Suprapubic skin (tissue), 4 donors: ENCODE results near the gene OSBP2. TPM values are rescaled to one million over a fixed set of nuclear protein-coding genes. Genes with fewer than 3 reads are reported as not detected.
"Not testable (repeated sequence)": the region's sequence is repeated elsewhere in the genome, so short reads cannot be mapped to it uniquely, and the experiment has no call there.

Experiments
- DNase-seq, 2 donors: peaks; one replicate each; pipeline ENCODE4 v3.0.0-alpha.2; 2019; ENCODE audit warnings: low spot score in 2 of 2
- H3K27ac ChIP-seq: fragments of 200-600 bp; sonication (generic); one replicate; pipeline ENCODE4 v1.5.1; 2019
- H3K27me3 ChIP-seq: fragments of 200-600 bp; sonication (generic); one replicate; pipeline ENCODE4 v1.5.1; 2019
- H3K36me3 ChIP-seq: fragments of 200-600 bp; sonication (generic); one replicate; pipeline ENCODE4 v1.5.1; 2019
- H3K4me1 ChIP-seq: fragments of 200-600 bp; sonication (generic); one replicate; pipeline ENCODE4 v1.5.1; 2019
- H3K4me3 ChIP-seq: fragments of 200-600 bp; sonication (generic); one replicate; pipeline ENCODE4 v1.5.1; 2019; ENCODE audit warnings: mild to moderate bottlenecking
- H3K9me3 ChIP-seq: fragments of 200-600 bp; sonication (generic); one replicate; pipeline ENCODE4 v1.5.1; 2019
- CTCF ChIP-seq, 2 donors: fragments of 200-600 bp in 1 of 2; fragments of 450-650 bp in 1 of 2; sonication (generic) in 1 of 2; IDR thresholded peaks; one replicate each; pipeline ENCODE4 v1.5.1; 2016 to 2019; ENCODE audit warnings: antibody characterized with exemption in 2 of 2, mild to moderate bottlenecking in 1 of 2, moderate library complexity in 1 of 2
- EP300 ChIP-seq: sonication (generic); formaldehyde crosslinking; IDR thresholded peaks from one replicate; pipeline ENCODE4 v1.6.1; 2017; ENCODE audit warnings: antibody characterized with exemption
- POLR2A ChIP-seq, 2 donors: fragments of 450-650 bp; IDR thresholded peaks; one replicate each; pipeline ENCODE4 v1.6.1; 2017; ENCODE audit warnings: antibody characterized with exemption in 2 of 2, mild to moderate bottlenecking in 2 of 2, moderate library complexity in 2 of 2
- POLR2AphosphoS5 ChIP-seq, 3 donors: sonication (generic); formaldehyde crosslinking; IDR thresholded peaks; one replicate each; pipeline ENCODE4 v1.6.1; 2017; ENCODE audit warnings: antibody characterized with exemption in 3 of 3
- WGBS: methylation state at CpG from one replicate; pipeline ENCODE4 v1.1.5; 2018; 5-methylcytosine and 5-hydroxymethylcytosine counted together
- total RNA-seq, 4 donors: library from RNA; depleted of rRNA; stranded (reverse); fragments of >200 nt; gene quantifications; one replicate each; pipeline ENCODE4 v1.1.0, GENCODE V29; 2016

Gene OSBP2
- total RNA-seq, 4 donors from 2014 or later: 3.9 to 11.3 (median 6.4) TPM

DNA sequence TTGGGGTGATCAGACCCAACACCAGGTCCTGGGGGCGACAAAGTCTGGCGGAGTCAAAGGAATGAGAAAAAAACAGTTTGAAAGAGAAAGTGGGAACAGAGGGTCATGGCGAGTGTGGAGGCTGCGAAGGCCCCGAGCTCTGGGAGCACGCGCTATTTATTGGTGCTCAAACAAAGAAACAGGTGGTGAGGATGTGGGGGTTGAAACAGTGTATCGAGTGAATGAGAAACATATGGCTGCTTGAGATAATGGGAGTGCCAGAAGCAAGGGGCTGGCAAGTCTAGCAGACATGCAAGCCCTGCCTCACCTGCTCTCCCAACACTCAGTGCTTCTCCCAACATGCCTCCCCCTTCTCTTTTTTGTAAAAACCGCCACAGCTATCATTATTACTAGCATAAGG, 19.2 kb upstream of the OSBP2 start:
- Histone ChIP-seq H3K27me3 (no peaks in the 10 kb centered on the region), H3K4me3 (no peak overlapping the region), H3K36me3 (no peaks in the 10 kb centered on the region), H3K27ac (no peak overlapping the region), H3K4me1 (no peaks in the 10 kb centered on the region), H3K9me3 (no peaks in the 10 kb centered on the region)
- WGBS: 77% methylated on average over 9 of the region's 9 CpGs
- TF ChIP-seq POLR2A (IDR thresholded peaks at IDR 0.05) (no peak), CTCF (IDR thresholded peaks at IDR 0.05) (no peak), POLR2AphosphoS5 (IDR thresholded peaks at IDR 0.05) (no peak), EP300 (no peak)
- DNase-seq: no peak

- not testable (repeated sequence) for DNase-seq, H3K27me3 ChIP-seq
- WGBS: 64% methylated on average over 3 of the region's 3 CpGs
These were observed 18.1 kb upstream of the OSBP2 start for GRCh38 chr22:30676565-30676964.

DNA sequence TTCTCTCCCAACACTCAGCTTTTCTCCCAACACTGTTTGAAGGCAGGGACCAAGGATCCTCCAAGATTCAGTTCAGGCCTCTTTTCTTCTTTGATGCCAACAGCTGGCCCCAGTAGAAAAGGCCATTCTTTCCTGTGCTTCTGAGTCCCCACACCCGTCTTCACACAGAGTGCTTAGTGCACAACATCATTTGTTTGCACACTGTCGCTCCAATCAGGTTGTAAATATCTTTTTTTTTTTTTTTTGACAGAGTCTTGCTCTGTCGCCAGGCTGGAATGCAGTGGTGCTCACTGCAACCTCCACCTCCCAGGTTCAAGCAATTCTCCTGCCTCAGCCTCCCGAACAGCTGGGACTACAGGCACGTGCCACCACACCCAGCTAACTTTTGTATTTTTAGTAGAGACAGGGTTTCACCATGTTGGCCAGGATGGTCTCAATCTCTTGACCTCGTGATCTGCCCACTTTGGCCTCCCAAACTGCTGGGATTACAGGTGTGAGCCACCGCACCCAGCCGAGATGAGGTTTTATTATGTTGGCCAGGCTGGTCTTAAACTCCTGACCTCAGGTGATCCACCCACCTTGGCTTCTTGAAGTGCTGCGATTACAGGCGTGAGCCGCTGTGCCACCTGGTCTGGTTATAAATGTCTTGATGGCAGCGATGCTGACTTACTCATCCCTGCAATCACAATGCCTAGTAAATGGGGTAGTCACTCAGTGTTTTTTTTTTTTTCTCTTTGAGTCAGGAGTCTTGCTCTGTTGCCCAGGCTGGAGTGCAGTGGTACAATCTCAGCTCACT, 14.6 kb upstream of the OSBP2 start:
- H3K27ac ChIP-seq, H3K4me3 ChIP-seq, H3K27me3 ChIP-seq, H3K9me3 ChIP-seq, H3K36me3 ChIP-seq, H3K4me1 ChIP-seq, DNase-seq: not testable (repeated sequence)
- WGBS: 94% methylated on average over 11 of the region's 12 CpGs

More at GRCh38 chr22:30676565-30676964, 18.1 kb upstream of the OSBP2 start:
- not testable (repeated sequence) for H3K27ac ChIP-seq, H3K4me1 ChIP-seq, H3K4me3 ChIP-seq, H3K36me3 ChIP-seq, H3K9me3 ChIP-seq

DNA sequence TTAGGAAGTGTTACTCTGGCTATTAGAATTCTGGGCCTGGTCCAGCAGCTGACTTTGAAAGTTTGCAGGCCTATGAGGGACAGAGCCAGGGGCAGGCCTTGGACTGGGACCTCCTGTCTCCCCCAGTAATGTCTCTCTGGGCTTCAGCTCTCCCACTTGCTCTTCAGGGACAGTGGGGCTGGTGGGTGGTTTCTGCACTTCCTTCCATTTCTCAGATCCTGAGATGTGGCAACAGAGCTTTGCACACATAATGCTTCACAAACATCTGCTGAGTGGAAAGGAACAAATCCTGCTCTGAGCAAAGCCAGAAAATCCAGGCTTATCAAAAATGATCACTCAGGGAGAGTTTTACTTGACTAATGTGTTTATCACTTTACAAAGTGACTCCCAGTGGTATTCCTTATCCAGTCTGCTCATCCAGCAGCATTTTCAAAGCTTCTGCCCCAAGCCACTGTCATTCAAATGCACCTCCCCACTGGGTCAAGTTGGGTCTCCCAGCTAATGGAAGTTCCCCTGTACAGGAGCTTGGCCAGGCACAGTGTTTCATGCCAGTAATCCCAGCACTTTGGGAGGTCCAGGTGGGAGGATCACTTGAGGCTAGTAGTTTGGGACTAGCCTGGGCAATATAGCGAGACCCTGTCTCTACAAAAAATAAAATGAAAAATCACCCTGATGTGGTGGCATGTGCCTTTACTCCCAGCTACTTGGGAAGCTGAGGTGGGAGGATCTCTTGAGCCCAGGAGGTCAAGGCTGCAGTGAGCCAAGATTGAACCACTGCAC, 13.5 kb upstream of the OSBP2 start:
- peaks cover 6% of the 10 kb centered on the region for H3K4me1 ChIP-seq
- no peak for DNase-seq
- H3K27me3 ChIP-seq: no peaks in the 10 kb centered on the region
- no peak overlapping the region for H3K27ac ChIP-seq
- TF ChIP-seq POLR2AphosphoS5 (IDR thresholded peaks at IDR 0.05) (no peak), POLR2A (IDR thresholded peaks at IDR 0.05) (no peak)
- H3K36me3 ChIP-seq: no peaks in the 10 kb centered on the region
- H3K9me3 ChIP-seq: no peaks in the 10 kb centered on the region
- 100% methylated on average over 1 of the region's 1 CpG for WGBS
- H3K4me3 ChIP-seq: no peak overlapping the region

GRCh38 chr22:30681831-30682230, 12.8 kb upstream of the OSBP2 start:
- peaks cover 6% of the 10 kb centered on the region for H3K4me1 ChIP-seq
- no peaks in the 10 kb centered on the region for H3K9me3 ChIP-seq
- WGBS: 83% methylated on average over 2 of the region's 2 CpGs
- no peak for DNase-seq
- no peaks in the 10 kb centered on the region for H3K27me3 ChIP-seq
- no peaks in the 10 kb centered on the region for H3K36me3 ChIP-seq
- H3K27ac ChIP-seq: no peak overlapping the region
- TF ChIP-seq CTCF (IDR thresholded peaks at IDR 0.05) (no peak), POLR2AphosphoS5 (IDR thresholded peaks at IDR 0.05) (no peak), POLR2A (IDR thresholded peaks at IDR 0.05) (no peak), EP300 (no peak)
- no peak overlapping the region for H3K4me3 ChIP-seq

GRCh38 chr22:30685178-30685577, 9.5 kb upstream of the OSBP2 start:
- Histone ChIP-seq H3K9me3 (no peaks in the 10 kb centered on the region), H3K36me3 (no peaks in the 10 kb centered on the region), H3K27ac (no peak overlapping the region), H3K4me3 (no peak overlapping the region), H3K27me3 (no peaks in the 10 kb centered on the region), H3K4me1 (peaks cover 6% of the 10 kb centered on the region)
- DNase-seq: no peak
- WGBS: 93% methylated on average over 7 of the region's 7 CpGs
- TF ChIP-seq CTCF (IDR thresholded peaks at IDR 0.05) (no peak), EP300 (no peak), POLR2A (IDR thresholded peaks at IDR 0.05) (no peak), POLR2AphosphoS5 (IDR thresholded peaks at IDR 0.05) (no peak)
